ENCODE measurements around the gene OR10H4.

DNA sequence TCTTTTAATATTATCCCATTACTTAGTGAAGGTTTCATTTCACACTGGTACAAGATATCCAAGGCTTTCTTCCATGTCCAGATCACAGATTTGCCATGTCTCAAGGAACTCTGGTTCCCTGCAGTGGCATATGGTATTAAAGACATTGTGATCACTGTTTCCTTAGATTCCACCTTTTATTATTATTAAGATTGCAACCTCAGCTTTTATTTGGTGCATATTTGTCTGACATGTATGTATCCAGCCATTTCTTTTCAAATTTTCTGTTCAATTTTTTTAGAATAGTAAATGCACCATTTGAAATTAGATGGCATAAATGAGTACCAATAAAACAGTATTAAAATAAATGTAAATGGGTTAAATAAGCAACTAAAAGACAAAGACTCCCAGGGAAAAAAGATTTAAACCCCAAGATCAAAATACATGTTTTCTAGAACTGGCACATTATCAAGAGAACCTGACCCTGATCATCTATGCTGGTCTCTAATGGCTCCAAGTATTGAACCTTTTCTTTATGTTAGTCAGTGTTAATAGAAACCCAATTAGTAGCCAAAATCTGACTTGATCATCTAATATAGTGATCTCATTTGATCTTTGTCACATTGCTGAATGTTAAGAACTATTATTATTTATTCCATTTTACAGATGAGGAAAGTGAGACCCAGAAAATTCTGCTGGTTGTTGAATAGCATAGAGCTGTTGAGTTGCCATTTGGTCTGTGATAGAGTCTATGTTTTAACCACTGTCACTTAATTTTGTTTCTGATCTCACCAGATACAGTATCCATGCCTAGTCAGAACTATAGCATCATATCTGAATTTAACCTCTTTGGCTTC is at the start of gene OR10H4:
- TF ChIP-seq, protein P1, sequence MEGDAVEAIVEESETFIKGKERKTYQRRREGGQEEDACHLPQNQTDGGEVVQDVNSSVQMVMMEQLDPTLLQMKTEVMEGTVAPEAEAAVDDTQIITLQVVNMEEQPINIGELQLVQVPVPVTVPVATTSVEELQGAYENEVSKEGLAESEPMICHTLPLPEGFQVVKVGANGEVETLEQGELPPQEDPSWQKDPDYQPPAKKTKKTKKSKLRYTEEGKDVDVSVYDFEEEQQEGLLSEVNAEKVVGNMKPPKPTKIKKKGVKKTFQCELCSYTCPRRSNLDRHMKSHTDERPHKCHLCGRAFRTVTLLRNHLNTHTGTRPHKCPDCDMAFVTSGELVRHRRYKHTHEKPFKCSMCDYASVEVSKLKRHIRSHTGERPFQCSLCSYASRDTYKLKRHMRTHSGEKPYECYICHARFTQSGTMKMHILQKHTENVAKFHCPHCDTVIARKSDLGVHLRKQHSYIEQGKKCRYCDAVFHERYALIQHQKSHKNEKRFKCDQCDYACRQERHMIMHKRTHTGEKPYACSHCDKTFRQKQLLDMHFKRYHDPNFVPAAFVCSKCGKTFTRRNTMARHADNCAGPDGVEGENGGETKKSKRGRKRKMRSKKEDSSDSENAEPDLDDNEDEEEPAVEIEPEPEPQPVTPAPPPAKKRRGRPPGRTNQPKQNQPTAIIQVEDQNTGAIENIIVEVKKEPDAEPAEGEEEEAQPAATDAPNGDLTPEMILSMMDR (IDR thresholded peaks at IDR 0.05): no peak
- TF ChIP-seq POLR2A (IDR thresholded peaks at IDR 0.05): no peak

All from esophagus squamous epithelium (tissue), 4 donors.